T-helper 17 cell (primary cell): ENCODE measurements around the gene SFTPB. TPM values are rescaled to one million over a fixed set of nuclear protein-coding genes. Genes with fewer than 3 reads are reported as not detected.

Source experiments
- ATAC-seq: fragments of 150-1000 bp; cut with Tn5 transposase; 2 replicates; pipeline ENCODE4 v1.10.0; 2021; ENCODE audit warnings: mild to moderate bottlenecking, moderate library complexity
- DNase-seq, 3 donors: peaks; one replicate each; pipeline versions ENCODE4 v3.0.0 to v3.0.0-alpha.2; 2020 to 2021
- H3K9me3 ChIP-seq: one replicate; pipeline ENCODE4 v1.7.0; 2013; ENCODE audit warnings: low read length, mild to moderate bottlenecking; ENCODE audit not compliant: control insufficient read depth, poor library complexity, severe bottlenecking
- H3K27ac Mint-ChIP-seq: one replicate; pipeline ENCODE4 v1.8.0; 2022; ENCODE audit warnings: mild to moderate bottlenecking, moderate library complexity, mixed read lengths
- H3K27me3 Mint-ChIP-seq: one replicate; pipeline ENCODE4 v1.8.0; 2022; ENCODE audit warnings: mixed read lengths
- H3K36me3 Mint-ChIP-seq: one replicate; pipeline ENCODE4 v1.8.0; 2022; ENCODE audit warnings: low read depth, mixed read lengths
- H3K4me1 Mint-ChIP-seq: one replicate; pipeline ENCODE4 v1.8.0; 2022; ENCODE audit warnings: mild to moderate bottlenecking, mixed read lengths
- H3K4me3 Mint-ChIP-seq: one replicate; pipeline ENCODE4 v1.8.0; 2022; ENCODE audit warnings: mild to moderate bottlenecking, moderate library complexity, mixed read lengths
- total RNA-seq, 4 donors: library from RNA in 2 of 4; stranded (reverse) in 2 of 4; gene quantifications; one replicate each; pipeline ENCODE4 v1.2.3 and lab custom pipeline; 2022 to 2026

Gene SFTPB
- total RNA-seq, 2 donors from 2014 or later = not detected

GRCh38 chr2:85651097-85651496 lies 16.9 kb downstream of the SFTPB start:
- Mint-ChIP-seq H3K27me3 (no peaks in the 10 kb centered on the region), H3K27ac (no peak overlapping the region), H3K4me3 (no peak overlapping the region), H3K36me3 (peaks cover 15% of the 10 kb centered on the region), H3K4me1 (peaks cover 5% of the 10 kb centered on the region)
- no peak for ATAC-seq
- DNase-seq = no peak
- no peaks in the 10 kb centered on the region for H3K9me3 ChIP-seq

- H3K9me3 ChIP-seq = no peaks in the 10 kb centered on the region
- Mint-ChIP-seq H3K4me1 (peaks cover 3% of the 10 kb centered on the region), H3K27me3 (no peaks in the 10 kb centered on the region), H3K27ac (no peak overlapping the region), H3K36me3 (peaks cover 12% of the 10 kb centered on the region), H3K4me3 (no peak overlapping the region)
- DNase-seq (no peak), ATAC-seq (no peak)
Measured at GRCh38 chr2:85650456-85650855, 17.5 kb downstream of the SFTPB start.

- H3K36me3 Mint-ChIP-seq = peaks cover 12% of the 10 kb centered on the region
- H3K4me1 Mint-ChIP-seq = peaks cover 3% of the 10 kb centered on the region
- H3K27ac Mint-ChIP-seq = peak overlapping the region; percentile 14
- ATAC-seq (no peak), DNase-seq (no peak)
- H3K27me3 Mint-ChIP-seq = no peaks in the 10 kb centered on the region
- no peak overlapping the region for H3K4me3 Mint-ChIP-seq
- no peaks in the 10 kb centered on the region for H3K9me3 ChIP-seq
Measured at GRCh38 chr2:85649201-85650190, 18.5 kb downstream of the SFTPB start.

- ATAC-seq = peak; percentile 36
- Mint-ChIP-seq H3K27ac (peak overlapping the region; percentile 8), H3K4me3 (no peak overlapping the region), H3K36me3 (peaks cover 12% of the 10 kb centered on the region), H3K4me1 (peaks cover 3% of the 10 kb centered on the region), H3K27me3 (no peaks in the 10 kb centered on the region)
- no peaks in the 10 kb centered on the region for H3K9me3 ChIP-seq
- DNase-seq = no peak
Measured at GRCh38 chr2:85648619-85649018, 19.4 kb downstream of the SFTPB start.

GRCh38 chr2:85647823-85648526 lies 20.0 kb downstream of the SFTPB start:
- Mint-ChIP-seq H3K27ac (peak overlapping the region; percentile 8), H3K27me3 (no peaks in the 10 kb centered on the region), H3K36me3 (peaks cover 12% of the 10 kb centered on the region), H3K4me3 (no peak overlapping the region), H3K4me1 (peaks cover 3% of the 10 kb centered on the region)
- ATAC-seq (peak; percentile 60), DNase-seq (no peak)
- H3K9me3 ChIP-seq = no peaks in the 10 kb centered on the region

- H3K4me1 Mint-ChIP-seq = peaks cover 10% of the 10 kb centered on the region
- no peak for DNase-seq
- ATAC-seq = no peak
- peak overlapping the region; percentile 16 for H3K27ac Mint-ChIP-seq
- peaks cover 13% of the 10 kb centered on the region for H3K36me3 Mint-ChIP-seq
- no peaks in the 10 kb centered on the region for H3K9me3 ChIP-seq
- H3K4me3 Mint-ChIP-seq = no peak overlapping the region
- H3K27me3 Mint-ChIP-seq = no peaks in the 10 kb centered on the region
Measured at GRCh38 chr2:85646166-85646565, 21.8 kb downstream of the SFTPB start.

GRCh38 chr2:85644909-85645308 lies 23.1 kb downstream of the SFTPB start:
- no peaks in the 10 kb centered on the region for H3K9me3 ChIP-seq
- peaks cover 13% of the 10 kb centered on the region for H3K36me3 Mint-ChIP-seq
- H3K27ac Mint-ChIP-seq = peak overlapping the region; percentile 11
- ATAC-seq (no peak), DNase-seq (no peak)
- no peaks in the 10 kb centered on the region for H3K27me3 Mint-ChIP-seq
- H3K4me3 Mint-ChIP-seq = no peak overlapping the region
- H3K4me1 Mint-ChIP-seq = peaks cover 10% of the 10 kb centered on the region

- Mint-ChIP-seq H3K4me3 (peak overlapping the region; percentile 33), H3K27ac (peak overlapping the region; percentile 79), H3K27me3 (no peaks in the 10 kb centered on the region), H3K4me1 (peaks cover 7% of the 10 kb centered on the region), H3K36me3 (peaks cover 3% of the 10 kb centered on the region)
- no peak for DNase-seq
- no peaks in the 10 kb centered on the region for H3K9me3 ChIP-seq
- peak; percentile 60 for ATAC-seq
Measured at GRCh38 chr2:85642725-85643124, 25.3 kb downstream of the SFTPB start.

GRCh38 chr2:85635636-85636035 lies 32.4 kb downstream of the SFTPB start:
- no peak for ATAC-seq
- no peak for DNase-seq
- Mint-ChIP-seq H3K27me3 (no peaks in the 10 kb centered on the region), H3K4me1 (peaks cover 18% of the 10 kb centered on the region), H3K4me3 (no peak overlapping the region), H3K27ac (no peak overlapping the region), H3K36me3 (peaks cover 19% of the 10 kb centered on the region)
- no peaks in the 10 kb centered on the region for H3K9me3 ChIP-seq

- Mint-ChIP-seq H3K36me3 (peaks cover 19% of the 10 kb centered on the region), H3K27me3 (no peaks in the 10 kb centered on the region), H3K4me3 (no peak overlapping the region), H3K4me1 (peaks cover 18% of the 10 kb centered on the region), H3K27ac (peak overlapping the region; percentile 57)
- DNase-seq = no peak
- H3K9me3 ChIP-seq = no peaks in the 10 kb centered on the region
- no peak for ATAC-seq
Measured at GRCh38 chr2:85635011-85635410, 33.0 kb downstream of the SFTPB start.

- H3K27ac Mint-ChIP-seq = no peak overlapping the region
- H3K36me3 Mint-ChIP-seq = peaks cover 16% of the 10 kb centered on the region
- no peaks in the 10 kb centered on the region for H3K27me3 Mint-ChIP-seq
- DNase-seq (no peak), ATAC-seq (no peak)
- H3K9me3 ChIP-seq = no peaks in the 10 kb centered on the region
- H3K4me3 Mint-ChIP-seq = no peak overlapping the region
- H3K4me1 Mint-ChIP-seq = peaks cover 16% of the 10 kb centered on the region
Measured at GRCh38 chr2:85631316-85631715, 36.7 kb downstream of the SFTPB start.

GRCh38 chr2:85628658-85629057 lies 39.3 kb downstream of the SFTPB start:
- H3K9me3 ChIP-seq = no peaks in the 10 kb centered on the region
- Mint-ChIP-seq H3K4me1 (peaks cover 6% of the 10 kb centered on the region), H3K27ac (peak overlapping the region; percentile 54), H3K27me3 (no peaks in the 10 kb centered on the region), H3K36me3 (peaks cover 14% of the 10 kb centered on the region), H3K4me3 (no peak overlapping the region)
- no peak for DNase-seq
- peak; percentile 84 for ATAC-seq

GRCh38 chr2:85623991-85624390 lies 44.0 kb downstream of the SFTPB start:
- no peak for DNase-seq
- H3K9me3 ChIP-seq = no peaks in the 10 kb centered on the region
- H3K36me3 Mint-ChIP-seq = peaks cover 10% of the 10 kb centered on the region
- no peak overlapping the region for H3K4me3 Mint-ChIP-seq
- H3K27ac Mint-ChIP-seq = peak overlapping the region; percentile 43
- H3K4me1 Mint-ChIP-seq = peaks cover 11% of the 10 kb centered on the region
- no peaks in the 10 kb centered on the region for H3K27me3 Mint-ChIP-seq
- ATAC-seq = no peak
